ENCODE measurements around the gene TNS3. TPM values are rescaled to one million over a fixed set of nuclear protein-coding genes. Genes with fewer than 3 reads are reported as not detected.
A peak's percentile ranks its signal among the peaks of the same experiment; 100 is the strongest.

TNS3 gene
- polyA plus RNA-seq, 3 donors = 5.2 to 30.3 (median 7.9) TPM

- Histone ChIP-seq H3K79me2 (ENCODE audit: insufficient read depth, low read length) (no peaks in the 10 kb centered on the region), H3K9ac (ENCODE audit: insufficient read depth, low read length, poor library complexity, severe bottlenecking) (no peak overlapping the region), H3K4me3 (replicated peaks in 1 of 3; ENCODE audit: low read depth in 2 of 3, low read length in 3 of 3) (no peak overlapping the region), H3K27me3 (ENCODE audit: control insufficient read depth in 2 of 2, insufficient read depth in 2 of 2, low read length in 2 of 2) (no peaks in the 10 kb centered on the region), H3K9me3 (replicated peaks in 1 of 2; ENCODE audit: control insufficient read depth in 1 of 2, insufficient read depth in 1 of 2, low read length in 2 of 2) (no peaks in the 10 kb centered on the region), H4K20me1 (ENCODE audit: insufficient read depth, low read length) (peaks cover 24% of the 10 kb centered on the region), H3K4me2 (replicated peaks; ENCODE audit: extremely low read depth, low read length, poor library complexity, severe bottlenecking) (no peak overlapping the region), H2AFZ (ENCODE audit: insufficient read depth, low read depth, low read length, poor library complexity, severe bottlenecking) (no peak overlapping the region), H3K4me1 (ENCODE audit: control insufficient read depth in 1 of 2, insufficient read depth in 2 of 2, low read length in 2 of 2) (no peaks in the 10 kb centered on the region), H3K27ac (ENCODE audit: low read depth in 1 of 2, low read length in 2 of 2) (no peak overlapping the region), H3K36me3 (replicated peaks in 1 of 2; ENCODE audit: control insufficient read depth in 1 of 2, insufficient read depth in 2 of 2, low read length in 2 of 2) (peaks cover 34 to 89% of the 10 kb centered on the region in 2 donors)
- Mint-ChIP-seq H3K36me3 (peaks cover 57 to 74% of the 10 kb centered on the region in 2 donors), H3K9me3 (no peaks in the 10 kb centered on the region), H3K4me3 (no peak overlapping the region), H3K27me3 (ENCODE audit: low read depth in 3 of 3) (no peaks in the 10 kb centered on the region), H3K27ac (no peak overlapping the region), H3K4me1 (no peaks in the 10 kb centered on the region)
- TF ChIP-seq CTCF (IDR thresholded peaks at IDR 0.05) = no peak
- WGBS (ENCODE audit: insufficient coverage) = 100% methylated on average over 2 of the region's 2 CpGs
- DNase-seq = no peak
- intact Hi-C loops (cut with micrococcal nuclease) = no loop called here
Observed at GRCh38 chr7:47326220-47326619, 255.7 kb downstream of the TNS3 start.

- Mint-ChIP-seq H3K4me1 (no peaks in the 10 kb centered on the region), H3K4me3 (no peak overlapping the region), H3K9me3 (no peaks in the 10 kb centered on the region), H3K36me3 (peaks cover 57 to 74% of the 10 kb centered on the region in 2 donors), H3K27ac (peak overlapping the region in 2 of 7 donors; percentile 24 to 25), H3K27me3 (ENCODE audit: low read depth in 3 of 3) (no peaks in the 10 kb centered on the region)
- Histone ChIP-seq H3K36me3 (replicated peaks in 1 of 2; ENCODE audit: control insufficient read depth in 1 of 2, insufficient read depth in 2 of 2, low read length in 2 of 2) (peaks cover 36 to 89% of the 10 kb centered on the region in 2 donors), H3K9me3 (replicated peaks in 1 of 2; ENCODE audit: control insufficient read depth in 1 of 2, insufficient read depth in 1 of 2, low read length in 2 of 2) (no peaks in the 10 kb centered on the region), H4K20me1 (ENCODE audit: insufficient read depth, low read length) (peaks cover 24% of the 10 kb centered on the region), H3K79me2 (ENCODE audit: insufficient read depth, low read length) (no peaks in the 10 kb centered on the region), H3K9ac (ENCODE audit: insufficient read depth, low read length, poor library complexity, severe bottlenecking) (no peak overlapping the region), H3K27ac (ENCODE audit: low read depth in 1 of 2, low read length in 2 of 2) (no peak overlapping the region), H3K4me2 (replicated peaks; ENCODE audit: extremely low read depth, low read length, poor library complexity, severe bottlenecking) (no peak overlapping the region), H3K4me1 (ENCODE audit: control insufficient read depth in 1 of 2, insufficient read depth in 2 of 2, low read length in 2 of 2) (no peaks in the 10 kb centered on the region), H3K4me3 (replicated peaks in 1 of 3; ENCODE audit: low read depth in 2 of 3, low read length in 3 of 3) (no peak overlapping the region), H2AFZ (ENCODE audit: insufficient read depth, low read depth, low read length, poor library complexity, severe bottlenecking) (no peak overlapping the region), H3K27me3 (ENCODE audit: control insufficient read depth in 2 of 2, insufficient read depth in 2 of 2, low read length in 2 of 2) (no peaks in the 10 kb centered on the region)
- no peak for TF ChIP-seq CTCF (IDR thresholded peaks at IDR 0.05)
- intact Hi-C loops (cut with micrococcal nuclease) = no loop called here
- no peak for DNase-seq
- 100% methylated on average over 5 of the region's 6 CpGs for WGBS (ENCODE audit: insufficient coverage)
Observed at GRCh38 chr7:47325337-47325736, 256.6 kb downstream of the TNS3 start.

Data from CD14-positive monocyte (primary cell).